GM23248 (cell line): ENCODE data around the gene RGS17. TPM values are rescaled to one million over a fixed set of nuclear protein-coding genes. Genes with fewer than 3 reads are reported as not detected.
A peak's percentile ranks its signal among the peaks of the same experiment; 100 is the strongest.

Source experiments
- DNase-seq: peaks from one replicate; pipeline ENCODE4 v3.0.0-alpha.2; 2015
- H2AFZ ChIP-seq: fragments of 200-600 bp; sonication (generic); 2 replicates; pipeline ENCODE4 v1.6.1; 2016; ENCODE audit warnings: antibody characterized with exemption
- H3F3A ChIP-seq: fragments of 200-600 bp; sonication (generic); 2 replicates; pipeline ENCODE4 v1.6.1; 2016; ENCODE audit warnings: mild to moderate bottlenecking, antibody characterized with exemption, mixed run types; ENCODE audit not compliant: insufficient read depth
- H3K27ac ChIP-seq: fragments of 200-600 bp; sonication (generic); 2 replicates; pipeline ENCODE4 v1.5.1; 2016; ENCODE audit warnings: mild to moderate bottlenecking
- H3K27me3 ChIP-seq: fragments of 200-600 bp; sonication (generic); replicated peaks from 2 replicates; pipeline ENCODE4 v1.6.1; 2016; ENCODE audit warnings: mild to moderate bottlenecking; ENCODE audit not compliant: insufficient read depth
- H3K36me3 ChIP-seq: fragments of 200-600 bp; sonication (generic); 2 replicates; pipeline ENCODE4 v1.6.1; 2016; ENCODE audit warnings: low read depth, mild to moderate bottlenecking
- H3K4me1 ChIP-seq: fragments of 200-600 bp; sonication (generic); 2 replicates; pipeline ENCODE4 v1.6.1; 2016; ENCODE audit warnings: mild to moderate bottlenecking; ENCODE audit not compliant: insufficient read depth
- H3K4me2 ChIP-seq: fragments of 200-600 bp; sonication (generic); one replicate; pipeline ENCODE4 v1.6.1; 2016; ENCODE audit warnings: mild to moderate bottlenecking; ENCODE audit not compliant: unreplicated experiment
- H3K4me3 ChIP-seq: fragments of 200-600 bp; sonication (generic); 2 replicates; pipeline ENCODE4 v1.5.1; 2016; ENCODE audit warnings: mild to moderate bottlenecking
- H3K79me2 ChIP-seq: fragments of 200-600 bp; sonication (generic); 2 replicates; pipeline ENCODE4 v1.6.1; 2016; ENCODE audit warnings: mild to moderate bottlenecking; ENCODE audit not compliant: insufficient read depth
- H3K9ac ChIP-seq: fragments of 200-600 bp; sonication (generic); 2 replicates; pipeline ENCODE4 v1.6.1; 2016; ENCODE audit warnings: mild to moderate bottlenecking
- H3K9me2 ChIP-seq: fragments of 200-600 bp; sonication (generic); 2 replicates; pipeline ENCODE4 v1.6.1; 2016; ENCODE audit warnings: mixed run types, mild to moderate bottlenecking, moderate library complexity; ENCODE audit not compliant: insufficient read depth
- H3K9me3 ChIP-seq: fragments of 200-600 bp; sonication (generic); one replicate; pipeline ENCODE4 v1.6.1; 2017; ENCODE audit warnings: low read depth
- H4K20me1 ChIP-seq: fragments of 200-600 bp; sonication (generic); 2 replicates; pipeline ENCODE4 v1.6.0; 2016; ENCODE audit not compliant: insufficient read depth
- EZH2 ChIP-seq: fragments of 200-600 bp; sonication (generic); IDR thresholded peaks from 2 replicates; pipeline ENCODE4 v1.6.1; 2018; ENCODE audit warnings: antibody characterized with exemption, mild to moderate bottlenecking; ENCODE audit not compliant: insufficient read depth, poor library complexity, severe bottlenecking
- EZH2phosphoT487 ChIP-seq: fragments of 200-600 bp; sonication (generic); IDR thresholded peaks from 2 replicates; pipeline ENCODE4 v1.6.1; 2018; ENCODE audit warnings: antibody characterized with exemption, moderate library complexity, mild to moderate bottlenecking, low read depth; ENCODE audit not compliant: insufficient read depth
- WGBS, 2 experiments: methylation state at CpG; one replicate each; pipeline ENCODE4 v1.1.6; 2015 to 2017; ENCODE audit warnings: low lambda C conversion rate in 2 of 2, low coverage in 1 of 2; ENCODE audit errors: missing lambda C conversion rate in 2 of 2; 5-methylcytosine and 5-hydroxymethylcytosine counted together
- in situ Hi-C: fragments of 300-500 bp; cut with MboI; formaldehyde crosslinking; loops from 2 replicates; pipeline ENCODE4 v1.15.0; 2020
- polyA plus RNA-seq: library from polyadenylated mRNA; unstranded; fragments of >200 nt; fragmentation: Nextera tagmentation; extraction: Ambion mirVana; gene quantifications from 2 replicates; pipeline ENCODE4 v1.2.1, GENCODE V29; 2016
- total RNA-seq: library from RNA; depleted of rRNA; stranded (reverse); fragments of >200 nt; shearing (Covaris generic); gene quantifications from 2 replicates; pipeline ENCODE4 v1.2.3, GENCODE V29; 2014

Gene RGS17
- total and polyA plus RNA-seq, 2 experiments from 2014 or later: 0.36 to 1.1 TPM

DNA sequence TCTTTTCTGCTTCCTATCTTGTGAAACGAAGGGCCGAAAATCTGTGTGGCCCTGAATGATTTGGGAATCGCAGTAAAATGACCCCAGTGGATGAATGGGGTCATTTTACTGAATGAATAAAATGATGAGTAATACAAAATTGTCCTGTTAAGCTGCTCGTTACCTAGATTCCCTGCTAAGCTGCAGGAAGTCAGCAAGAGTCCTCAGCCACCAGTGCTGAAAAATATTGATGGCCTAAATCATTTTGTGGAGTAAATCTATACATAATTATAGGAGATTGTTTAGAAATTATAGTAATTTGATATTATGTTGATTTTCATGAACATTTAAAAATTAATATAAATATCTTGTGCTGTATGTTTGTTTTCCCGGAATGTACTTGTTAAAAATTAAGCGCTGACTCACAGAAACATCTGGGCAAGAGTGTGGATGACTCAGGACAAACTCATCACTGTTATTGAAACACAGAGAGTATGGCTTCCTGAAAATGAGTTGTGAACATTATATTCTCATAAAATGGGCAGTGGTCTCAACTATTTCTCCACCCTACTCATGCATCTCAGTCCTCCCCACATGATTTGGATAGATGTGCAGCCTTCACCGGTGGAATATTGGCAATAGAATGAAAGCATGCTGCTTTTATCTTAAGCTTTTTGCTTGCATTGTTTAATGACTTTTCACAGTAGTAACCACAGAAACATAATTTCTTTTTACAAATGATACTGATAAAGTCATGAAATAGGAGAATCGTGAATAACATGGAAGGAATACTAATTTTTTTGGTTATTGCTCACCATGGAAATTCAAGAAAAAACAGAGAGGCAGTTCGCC is 36.2 kb upstream of the RGS17 start:
- H3K79me2 ChIP-seq: no peaks in the 10 kb centered on the region
- peak overlapping the region; percentile 54 for H2AFZ ChIP-seq
- TF ChIP-seq EZH2phosphoT487 (peak; percentile 97), EZH2 (no peak)
- H3K4me1 ChIP-seq: peaks cover 28% of the 10 kb centered on the region
- no peaks in the 10 kb centered on the region for H3K27me3 ChIP-seq
- H3K4me3 ChIP-seq: peak overlapping the region; percentile 56
- in situ Hi-C loops: no loop called here
- H3F3A ChIP-seq: peaks cover 34% of the 10 kb centered on the region
- WGBS, 2 experiments: 1% methylated on average over 9 of the region's 9 CpGs
- no peaks in the 10 kb centered on the region for H3K9me2 ChIP-seq
- H3K9ac ChIP-seq: peak overlapping the region; percentile 71
- H4K20me1 ChIP-seq: no peaks in the 10 kb centered on the region
- no peaks in the 10 kb centered on the region for H3K9me3 ChIP-seq
- H3K36me3 ChIP-seq: no peaks in the 10 kb centered on the region
- H3K27ac ChIP-seq: peak overlapping the region; percentile 90
- H3K4me2 ChIP-seq: peak overlapping the region; percentile 81
- peak; percentile 93 for DNase-seq

DNA sequence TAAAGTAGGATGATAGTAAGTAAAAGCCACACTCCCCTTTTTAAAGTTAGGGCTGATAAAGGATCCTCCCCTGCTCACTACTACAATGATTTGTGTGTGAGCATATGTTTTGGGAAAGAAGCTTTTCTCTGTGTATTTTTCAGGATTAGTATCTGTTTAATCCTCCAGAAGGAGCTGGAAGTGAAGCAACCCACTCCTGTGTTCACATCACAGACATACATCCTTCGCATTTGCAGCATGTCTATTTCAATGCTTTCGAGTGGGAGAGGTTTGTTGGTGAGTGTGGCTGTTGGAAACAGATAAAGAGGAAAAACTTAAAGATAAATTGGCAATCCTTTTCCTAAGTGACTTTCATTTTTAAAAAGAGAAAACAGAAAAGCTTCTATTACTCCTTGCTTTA is 31.6 kb upstream of the RGS17 start:
- Histone ChIP-seq H3K9me2 (no peaks in the 10 kb centered on the region), H3K36me3 (no peaks in the 10 kb centered on the region), H3K4me2 (no peak overlapping the region), H3K27me3 (no peaks in the 10 kb centered on the region), H4K20me1 (no peaks in the 10 kb centered on the region), H3K4me3 (no peak overlapping the region), H3K27ac (no peak overlapping the region), H3K9ac (no peak overlapping the region), H3F3A (peaks cover 14% of the 10 kb centered on the region; the same call in 1 of the 2 replicates), H2AFZ (no peak overlapping the region), H3K4me1 (peaks cover 11% of the 10 kb centered on the region), H3K79me2 (no peaks in the 10 kb centered on the region), H3K9me3 (no peaks in the 10 kb centered on the region)
- TF ChIP-seq EZH2phosphoT487: no peak
- no peak for TF ChIP-seq EZH2
- in situ Hi-C loops: no loop called here
- 85 to 87% methylated on average over 2 of the region's 2 CpGs for WGBS, 2 experiments
- DNase-seq: no peak

DNA sequence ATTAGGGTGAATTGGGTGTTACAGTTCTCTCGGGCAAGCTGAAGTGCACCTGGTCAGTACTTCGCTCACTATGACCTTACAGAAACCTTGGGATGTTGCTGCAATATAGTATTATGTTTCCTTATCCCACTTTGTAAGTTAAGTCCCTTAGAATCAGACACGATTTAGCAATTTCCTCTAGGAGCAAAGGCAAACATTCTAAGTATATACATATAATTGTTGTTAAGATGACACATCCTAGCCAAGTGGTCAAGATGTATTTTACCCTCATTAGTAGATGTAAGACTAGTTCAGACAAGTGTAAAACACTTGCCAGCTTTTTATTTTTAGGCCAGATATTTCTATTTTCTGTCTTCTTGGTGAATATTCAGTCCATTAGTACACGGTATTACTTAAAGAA is 31.1 kb upstream of the RGS17 start:
- no peak overlapping the region for H2AFZ ChIP-seq
- H4K20me1 ChIP-seq: no peaks in the 10 kb centered on the region
- H3K27me3 ChIP-seq: no peaks in the 10 kb centered on the region
- in situ Hi-C loops: no loop called here
- H3K79me2 ChIP-seq: no peaks in the 10 kb centered on the region
- H3K4me2 ChIP-seq: no peak overlapping the region
- no peak overlapping the region for H3K4me3 ChIP-seq
- no peak overlapping the region for H3K27ac ChIP-seq
- H3K9me2 ChIP-seq: no peaks in the 10 kb centered on the region
- no peak overlapping the region for H3K9ac ChIP-seq
- TF ChIP-seq EZH2phosphoT487 (no peak), EZH2 (no peak)
- no peak for DNase-seq
- H3K36me3 ChIP-seq: no peaks in the 10 kb centered on the region
- H3F3A ChIP-seq: peaks cover 11% of the 10 kb centered on the region; the same call in 1 of the 2 replicates
- peaks cover 11% of the 10 kb centered on the region for H3K4me1 ChIP-seq
- no peaks in the 10 kb centered on the region for H3K9me3 ChIP-seq
- 92 to 98% methylated on average over 4 of the region's 4 CpGs for WGBS, 2 experiments

DNA sequence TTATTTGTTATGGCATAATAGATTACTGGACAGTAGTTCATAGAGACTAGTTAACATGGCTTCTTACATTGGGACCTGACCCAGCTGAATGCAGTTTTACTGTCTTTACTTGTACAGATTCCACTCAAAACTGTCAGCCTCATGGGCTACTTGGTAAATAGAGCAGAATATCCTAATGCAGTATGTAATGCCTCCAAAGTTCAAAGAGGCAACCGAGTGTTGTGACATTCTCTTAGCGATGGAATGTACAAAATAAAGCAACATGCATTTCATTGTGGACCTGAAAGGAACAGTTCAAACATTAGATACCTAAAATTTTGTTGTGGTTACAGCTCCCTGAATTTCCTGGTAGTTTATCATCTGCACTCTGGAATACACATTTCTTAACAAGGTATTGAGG is 29.1 kb upstream of the RGS17 start:
- Histone ChIP-seq H3K36me3 (no peaks in the 10 kb centered on the region), H3K27me3 (no peaks in the 10 kb centered on the region), H2AFZ (no peak overlapping the region), H3K79me2 (no peaks in the 10 kb centered on the region), H3K9me3 (no peaks in the 10 kb centered on the region), H3K27ac (no peak overlapping the region), H3K9me2 (no peaks in the 10 kb centered on the region), H3K4me1 (no peaks in the 10 kb centered on the region), H4K20me1 (no peaks in the 10 kb centered on the region), H3K4me3 (no peak overlapping the region), H3K4me2 (no peak overlapping the region), H3K9ac (no peak overlapping the region), H3F3A (no peaks in the 10 kb centered on the region)
- 57 to 63% methylated on average over 2 of the region's 2 CpGs for whole genome bisulfite sequencing, 2 experiments
- in situ Hi-C loops: no loop called here
- no peak for DNase-seq
- TF ChIP-seq EZH2 (no peak), EZH2phosphoT487 (no peak)
